VCaP (cell line): Measurements from ENCODE around the gene MAML1.

Source experiments
- H3K27ac ChIP-seq: fragments of 450-650 bp; 2 replicates; pipeline ENCODE4 v1.5.1; 2017
- CTCF ChIP-seq: fragments of 450-650 bp; conservative IDR thresholded peaks from 2 replicates; pipeline ENCODE4 v1.5.1; 2017; ENCODE audit warnings: mild to moderate bottlenecking, moderate library complexity

MAML1 gene

DNA sequence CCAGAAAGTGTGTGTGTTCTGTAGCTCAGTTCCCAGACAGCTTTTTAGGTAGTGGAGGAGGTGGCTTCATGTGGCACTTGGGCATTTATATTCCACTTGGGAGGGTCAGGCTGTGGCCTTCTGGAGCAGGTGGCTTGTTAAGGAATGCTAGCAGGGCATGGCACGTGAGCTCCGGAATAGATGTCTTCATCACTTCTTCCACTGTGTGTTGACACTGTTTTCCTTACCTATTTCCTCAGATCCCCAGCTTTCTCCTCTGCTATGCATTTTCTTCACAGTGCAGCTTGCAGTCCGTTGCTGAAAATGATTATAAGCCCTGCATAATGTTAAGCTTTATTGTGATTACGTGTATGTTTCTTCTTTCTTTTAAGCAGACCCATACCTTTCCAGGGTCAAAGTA lies 3.3 kb upstream of the MAML1 start:
- TF ChIP-seq CTCF = no peak
- peak overlapping the region; percentile 96; the same call in 1 of the 2 replicates for H3K27ac ChIP-seq

DNA sequence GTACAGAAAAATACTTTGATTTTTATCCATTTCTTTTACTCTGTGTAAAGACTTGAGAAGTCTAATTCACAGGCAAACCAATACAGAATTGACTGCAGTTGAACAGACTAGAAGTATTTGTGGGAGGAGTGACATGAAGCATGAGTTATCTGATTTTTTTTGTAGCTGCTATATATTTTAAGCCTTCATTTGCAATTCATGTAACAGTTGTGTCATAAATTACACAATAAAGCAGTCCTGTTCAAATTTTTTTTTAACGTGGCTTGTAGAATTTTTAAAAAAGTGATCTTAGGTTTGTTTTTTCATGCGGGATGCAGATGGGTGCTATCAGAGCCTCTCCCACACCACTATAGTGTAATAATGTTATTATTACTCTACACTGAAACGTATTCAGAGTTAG lies 2.9 kb upstream of the MAML1 start:
- TF ChIP-seq CTCF = no peak
- H3K27ac ChIP-seq = peak overlapping the region; percentile 96

DNA sequence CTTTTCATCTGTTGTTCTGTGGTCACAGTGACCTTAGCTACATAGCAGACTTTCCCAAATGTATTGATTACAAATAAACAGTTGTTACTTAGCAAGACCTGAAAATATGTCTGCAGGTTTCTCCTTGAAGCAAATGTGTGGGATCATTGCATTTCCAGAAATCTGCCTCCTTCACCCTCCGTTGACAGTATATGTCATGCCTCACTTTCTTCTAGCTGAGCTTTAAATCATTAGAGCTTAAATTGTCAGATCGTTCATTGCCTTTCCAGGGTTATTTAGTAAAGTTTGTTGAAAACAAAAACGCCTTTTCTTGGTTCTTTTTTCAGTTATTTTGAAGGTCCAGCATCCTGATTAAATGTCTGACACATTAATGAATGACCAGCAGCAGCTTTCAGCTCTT lies 2.3 kb upstream of the MAML1 start:
- peak overlapping the region; percentile 96 for H3K27ac ChIP-seq
- TF ChIP-seq CTCF = no peak

GRCh38 chr5:179730852-179731251 lies 1.8 kb upstream of the MAML1 start:
- TF ChIP-seq CTCF = no peak
- peak overlapping the region; percentile 96 for H3K27ac ChIP-seq

GRCh38 chr5:179731791-179732411 lies 721 bp upstream of the MAML1 start:
- no peak for TF ChIP-seq CTCF
- H3K27ac ChIP-seq = peak overlapping the region; percentile 96

DNA sequence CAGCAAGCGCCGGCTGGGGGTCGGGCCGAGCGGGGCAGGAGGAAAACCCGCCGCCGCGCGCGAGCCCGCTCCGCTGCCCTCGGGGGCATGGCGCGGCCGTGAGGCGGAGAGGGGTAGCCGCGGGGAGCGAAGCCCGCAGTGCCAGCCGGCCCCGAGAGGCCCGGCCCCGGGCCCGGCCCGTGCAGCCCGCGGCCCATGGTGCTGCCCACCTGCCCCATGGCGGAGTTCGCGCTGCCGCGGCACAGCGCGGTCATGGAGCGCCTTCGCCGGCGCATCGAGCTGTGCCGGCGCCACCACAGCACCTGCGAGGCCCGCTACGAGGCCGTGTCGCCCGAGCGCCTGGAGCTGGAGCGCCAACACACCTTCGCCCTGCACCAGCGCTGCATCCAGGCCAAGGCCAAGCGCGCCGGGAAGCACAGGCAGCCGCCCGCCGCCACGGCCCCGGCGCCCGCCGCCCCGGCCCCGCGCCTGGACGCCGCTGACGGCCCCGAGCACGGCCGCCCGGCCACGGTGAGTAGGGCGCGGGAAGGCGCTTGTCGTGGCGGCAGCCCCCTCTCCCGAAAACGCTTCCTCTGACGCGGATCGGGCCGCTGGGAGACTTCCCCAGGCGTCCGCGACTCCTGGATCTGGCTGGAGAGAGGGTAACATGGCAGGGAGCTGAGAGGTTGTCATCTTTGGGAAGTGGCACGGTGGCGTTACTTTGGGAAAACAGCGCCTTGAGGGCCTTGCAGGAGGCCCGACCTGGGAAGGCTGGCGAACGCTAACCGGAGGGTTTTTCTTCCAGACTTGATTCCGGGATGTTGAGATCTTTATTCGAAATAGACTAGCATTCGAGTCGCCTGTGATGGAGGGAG lies 523 bp downstream of the MAML1 start:
- TF ChIP-seq CTCF = no peak
- peak overlapping the region; percentile 96 for H3K27ac ChIP-seq

DNA sequence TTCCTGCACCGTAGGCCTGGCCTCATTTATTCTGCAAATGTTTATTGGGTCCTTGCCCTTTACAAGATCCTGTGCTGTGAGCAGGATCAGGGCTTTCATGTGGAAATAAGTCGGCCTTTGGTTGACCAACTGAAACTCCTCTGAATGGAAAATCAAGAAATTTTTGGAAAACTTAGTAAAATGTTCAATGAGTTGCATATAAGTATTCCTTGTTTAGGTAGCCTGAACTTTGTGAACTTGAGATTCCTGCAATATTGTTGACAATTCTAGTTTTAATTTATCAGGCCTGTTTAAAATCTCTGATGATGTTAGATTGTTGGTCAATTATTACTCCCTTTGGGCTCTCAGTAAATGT lies 1.1 kb downstream of the MAML1 start:
- peak overlapping the region; percentile 96 for H3K27ac ChIP-seq
- TF ChIP-seq CTCF = no peak
